GM12892 (cell line): ENCODE measurements around the gene BHLHE23.

ENCODE experiments used
- POLR2A ChIP-seq: IDR thresholded peaks from 2 replicates; pipeline ENCODE4 v1.6.1; 2011; ENCODE audit warnings: low read depth, low read length, control low read depth
- TAF1 ChIP-seq: IDR thresholded peaks from 2 replicates; pipeline ENCODE4 v1.6.1; 2011; ENCODE audit warnings: low read depth, mild to moderate bottlenecking, control low read depth, low read length, borderline replicate concordance

- TF ChIP-seq POLR2A (no peak), TAF1 (no peak)
These were observed 19.6 kb downstream of the BHLHE23 start for GRCh38 chr20:62987114-62987513.
